ENCODE data around the gene ZNF500.

DNA sequence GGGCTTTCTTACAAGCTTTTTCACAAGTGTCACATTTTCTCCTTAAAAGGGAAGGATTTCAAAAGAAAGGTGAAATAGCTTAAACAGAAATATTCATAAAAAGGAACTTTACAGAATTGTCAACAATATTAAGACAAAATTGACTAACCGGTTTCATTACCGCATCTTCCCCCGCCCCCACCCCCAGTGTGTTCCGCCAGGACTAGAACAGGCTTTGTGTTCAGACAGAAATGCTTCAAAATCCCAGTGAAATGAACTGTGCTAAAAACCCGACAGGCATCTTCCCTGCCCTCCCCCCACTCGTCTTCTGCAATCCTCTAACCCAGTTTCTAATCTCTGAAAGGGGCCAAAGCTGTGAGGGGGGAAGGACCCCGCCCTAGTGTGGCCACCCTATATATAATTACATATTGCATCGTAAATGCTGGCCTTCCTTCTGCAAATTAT is 36.5 kb upstream of the ZNF500 start:
- TF ChIP-seq, protein P1, sequence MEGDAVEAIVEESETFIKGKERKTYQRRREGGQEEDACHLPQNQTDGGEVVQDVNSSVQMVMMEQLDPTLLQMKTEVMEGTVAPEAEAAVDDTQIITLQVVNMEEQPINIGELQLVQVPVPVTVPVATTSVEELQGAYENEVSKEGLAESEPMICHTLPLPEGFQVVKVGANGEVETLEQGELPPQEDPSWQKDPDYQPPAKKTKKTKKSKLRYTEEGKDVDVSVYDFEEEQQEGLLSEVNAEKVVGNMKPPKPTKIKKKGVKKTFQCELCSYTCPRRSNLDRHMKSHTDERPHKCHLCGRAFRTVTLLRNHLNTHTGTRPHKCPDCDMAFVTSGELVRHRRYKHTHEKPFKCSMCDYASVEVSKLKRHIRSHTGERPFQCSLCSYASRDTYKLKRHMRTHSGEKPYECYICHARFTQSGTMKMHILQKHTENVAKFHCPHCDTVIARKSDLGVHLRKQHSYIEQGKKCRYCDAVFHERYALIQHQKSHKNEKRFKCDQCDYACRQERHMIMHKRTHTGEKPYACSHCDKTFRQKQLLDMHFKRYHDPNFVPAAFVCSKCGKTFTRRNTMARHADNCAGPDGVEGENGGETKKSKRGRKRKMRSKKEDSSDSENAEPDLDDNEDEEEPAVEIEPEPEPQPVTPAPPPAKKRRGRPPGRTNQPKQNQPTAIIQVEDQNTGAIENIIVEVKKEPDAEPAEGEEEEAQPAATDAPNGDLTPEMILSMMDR (IDR thresholded peaks at IDR 0.05), result no peak
- no peak for TF ChIP-seq POLR2A (IDR thresholded peaks at IDR 0.05)

All from uterus (tissue), 2 donors.